ENCODE measurements around the gene GRHL3.

Gene GRHL3

DNA sequence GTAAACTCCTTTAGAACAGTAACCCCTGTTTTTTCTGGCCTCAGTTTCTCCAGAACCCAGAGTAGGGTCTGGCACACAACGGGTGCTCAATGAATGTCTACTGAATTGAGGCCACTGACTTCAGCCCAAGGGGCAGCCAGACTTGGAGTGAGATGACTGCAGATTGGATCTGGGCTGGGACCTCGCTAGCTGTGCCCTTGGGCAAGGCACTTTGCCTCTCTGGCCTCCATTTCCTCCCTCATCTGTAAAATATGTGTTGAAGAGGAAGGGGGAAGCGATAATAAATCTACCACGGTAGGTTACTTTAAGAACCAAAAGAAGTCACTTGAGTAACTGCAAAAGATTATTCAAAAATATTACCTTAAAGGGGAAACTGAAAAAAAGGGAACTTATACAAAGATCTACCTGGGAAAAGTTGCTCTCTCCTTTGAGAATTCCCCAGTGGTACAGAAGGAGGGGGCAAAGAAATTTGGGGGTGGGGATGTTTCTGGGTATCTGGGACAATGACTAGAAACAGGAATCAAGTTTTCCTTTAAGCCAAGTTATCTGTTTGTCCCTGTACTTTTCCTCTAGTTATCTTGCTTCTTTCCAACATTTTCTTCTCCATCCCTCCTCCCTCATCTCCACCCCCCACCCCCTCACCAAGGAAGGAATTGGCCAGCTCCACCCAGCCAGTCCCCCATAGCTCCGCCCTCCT lies 394 bp upstream of the GRHL3 start:
- no peak for DNase-seq

GRCh38 chr1:24319962-24320361 lies 805 bp downstream of the GRHL3 start:
- DNase-seq: no peak

- no peak for DNase-seq
These were observed 2.0 kb downstream of the GRHL3 start for GRCh38 chr1:24321126-24321525.

- peak; percentile 48 for DNase-seq
These were observed 2.7 kb downstream of the GRHL3 start for GRCh38 chr1:24321697-24322469.

DNA sequence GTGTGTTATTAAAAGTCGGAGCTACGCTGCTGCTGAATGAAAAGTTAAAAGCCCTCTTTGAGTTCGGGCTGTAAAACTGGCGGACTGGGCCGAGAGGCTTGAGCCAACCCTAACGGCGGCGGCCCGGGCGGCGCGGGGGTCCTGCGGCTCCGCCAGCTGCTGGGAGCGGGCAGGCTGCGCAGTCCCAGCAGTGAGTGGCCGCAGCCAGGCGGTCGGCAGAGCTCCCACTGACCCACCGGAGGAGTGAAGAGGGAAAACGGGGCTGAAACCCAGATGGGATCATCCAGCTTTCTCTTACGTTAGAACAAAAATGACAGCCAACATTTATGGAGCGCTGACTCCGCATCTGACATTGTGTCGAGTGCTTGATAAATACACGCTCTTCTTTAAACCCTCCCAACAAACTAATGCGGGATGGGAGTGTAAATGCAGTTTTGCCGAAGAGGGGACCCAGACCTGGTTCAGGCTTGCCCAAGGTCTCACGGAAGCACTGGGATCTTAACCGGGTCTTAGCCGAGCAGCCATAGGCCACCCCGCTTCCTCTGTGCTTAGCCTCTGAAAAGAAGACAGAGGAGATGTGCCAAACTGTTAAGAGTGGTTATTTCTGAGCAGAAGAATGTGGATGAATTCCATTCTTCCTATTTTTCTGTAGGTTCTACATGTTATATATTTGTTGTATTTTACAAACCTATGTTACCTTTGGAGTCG lies 3.5 kb downstream of the GRHL3 start:
- DNase-seq: no peak

GRCh38 chr1:24323281-24323680 lies 4.1 kb downstream of the GRHL3 start:
- no peak for DNase-seq

DNA sequence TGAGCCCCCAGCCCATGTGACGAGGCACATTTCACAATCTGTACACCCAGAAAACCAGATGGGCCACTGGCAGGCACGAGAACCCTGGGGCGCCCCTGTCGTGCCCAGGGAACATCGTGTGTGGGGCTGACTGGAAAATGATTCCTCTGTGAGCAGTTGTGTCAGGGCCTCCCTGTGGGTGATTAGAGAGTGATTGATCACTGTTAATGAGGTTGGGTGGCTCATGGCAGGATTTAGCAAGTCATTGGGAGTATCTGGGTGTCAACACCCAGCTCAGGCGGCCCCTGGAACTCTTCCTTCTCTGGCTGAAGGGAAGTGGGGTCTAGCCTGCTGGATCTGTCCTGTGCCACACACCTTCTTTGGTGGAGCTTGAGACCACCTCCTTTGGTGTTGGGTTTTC lies 5.7 kb downstream of the GRHL3 start:
- no peak for DNase-seq

DNA sequence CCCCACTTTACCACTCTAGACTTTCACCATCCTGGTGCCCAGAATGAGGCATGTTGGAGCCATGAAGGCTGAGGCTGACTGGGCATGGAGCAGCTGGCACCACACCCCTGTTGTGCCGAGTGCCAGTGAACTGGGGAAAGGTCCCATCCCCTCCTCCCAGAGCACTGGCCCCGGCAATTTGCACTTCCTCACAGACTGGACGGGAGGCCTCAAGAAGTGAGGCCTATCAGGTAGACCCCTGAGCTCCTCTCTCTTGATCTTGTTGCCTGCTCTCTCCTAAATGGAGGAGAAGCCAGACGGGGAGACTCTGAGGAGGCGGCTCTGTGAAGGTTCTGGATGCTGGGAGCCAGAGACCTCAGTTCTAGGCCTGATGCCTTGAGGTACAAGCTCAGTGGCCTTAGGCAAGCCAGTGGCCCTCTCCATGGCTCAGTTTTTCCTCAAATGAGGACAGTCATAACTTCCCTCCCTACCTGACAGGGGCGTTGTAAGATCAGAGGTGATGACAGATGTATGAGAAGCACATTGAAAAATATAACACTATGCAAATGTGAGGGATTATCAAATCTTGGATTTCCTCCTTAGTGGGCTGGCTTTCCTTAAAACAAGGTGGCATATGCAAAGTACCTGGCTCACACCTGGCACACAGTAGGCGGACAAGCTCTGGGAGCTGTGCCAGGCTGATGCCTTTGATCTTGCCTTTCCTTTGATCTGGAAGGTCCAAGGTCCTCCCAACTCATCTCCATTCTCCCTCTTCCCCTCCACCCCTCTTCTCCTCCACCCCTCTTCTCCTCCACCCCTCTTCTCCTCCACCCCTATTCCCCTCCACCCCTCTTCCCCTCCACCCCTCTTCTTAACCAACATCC lies 6.7 kb downstream of the GRHL3 start:
- no peak for DNase-seq

DNA sequence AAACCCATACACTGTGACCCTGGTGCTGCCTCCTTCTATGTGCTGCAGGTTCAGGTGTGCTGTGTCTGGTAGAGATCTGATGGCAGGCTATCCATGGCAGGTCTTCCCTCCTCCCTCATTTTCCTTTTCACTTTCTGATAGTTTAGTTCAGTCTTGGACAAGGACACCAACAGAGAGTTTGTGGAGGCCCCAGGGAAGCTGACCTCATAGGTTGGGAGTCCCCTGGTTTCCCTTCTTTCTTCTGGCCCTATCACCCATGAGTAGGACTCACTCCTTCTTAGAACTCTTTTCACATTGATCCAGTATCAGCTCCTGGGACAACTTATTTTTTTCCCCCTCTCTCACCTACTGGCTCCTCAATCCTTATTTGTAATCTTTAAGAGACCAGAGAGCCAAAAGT lies 8.3 kb downstream of the GRHL3 start:
- DNase-seq: no peak

GRCh38 chr1:24327891-24328290 lies 8.7 kb downstream of the GRHL3 start:
- no peak for DNase-seq

DNA sequence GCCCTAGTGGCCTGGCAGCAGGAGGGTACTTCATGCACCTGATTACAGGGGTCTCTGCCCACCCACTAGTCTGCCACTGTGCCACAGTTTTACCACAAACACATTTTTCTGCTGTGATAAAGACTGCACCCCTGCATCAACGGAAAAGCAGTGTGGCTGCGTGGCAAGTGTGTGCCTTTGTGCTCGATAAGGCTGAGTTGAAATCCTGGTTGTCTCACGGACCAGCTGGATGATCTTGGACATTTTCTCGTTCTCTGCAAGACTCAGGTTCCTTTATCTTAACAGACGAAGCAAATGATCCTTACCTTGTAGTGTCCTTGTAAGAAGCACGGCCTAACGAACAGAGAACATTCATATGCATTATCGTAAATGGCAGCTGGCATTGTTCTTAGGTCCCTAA lies 10.2 kb downstream of the GRHL3 start:
- no peak for DNase-seq

- no peak for DNase-seq
These were observed 10.8 kb downstream of the GRHL3 start for GRCh38 chr1:24329797-24330543.

- no peak for DNase-seq
These were observed 13.0 kb downstream of the GRHL3 start for GRCh38 chr1:24331961-24332673.

DNA sequence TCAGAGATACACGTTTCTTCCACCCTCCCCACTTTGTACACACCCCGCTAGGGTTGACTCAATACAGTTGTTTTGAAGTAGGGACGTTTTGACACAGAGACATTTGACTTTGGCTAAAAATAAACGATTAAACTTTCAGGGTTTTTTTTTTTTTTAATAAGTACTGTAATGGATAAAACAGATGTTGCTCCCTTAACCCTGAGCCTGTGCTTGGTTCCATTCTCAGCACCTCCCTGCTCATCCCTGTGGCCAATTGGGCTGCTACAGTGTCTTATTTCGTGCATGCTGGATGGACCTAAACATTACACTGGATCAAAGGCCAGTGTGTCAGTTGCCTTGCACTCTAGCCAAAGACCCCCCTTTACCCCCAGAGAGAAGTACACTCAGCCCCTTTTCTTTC lies 16.9 kb downstream of the GRHL3 start:
- DNase-seq: no peak

GRCh38 chr1:24337455-24337854 lies 18.3 kb downstream of the GRHL3 start:
- DNase-seq: no peak

- DNase-seq: no peak
These were observed 19.3 kb downstream of the GRHL3 start for GRCh38 chr1:24338447-24338846.

DNA sequence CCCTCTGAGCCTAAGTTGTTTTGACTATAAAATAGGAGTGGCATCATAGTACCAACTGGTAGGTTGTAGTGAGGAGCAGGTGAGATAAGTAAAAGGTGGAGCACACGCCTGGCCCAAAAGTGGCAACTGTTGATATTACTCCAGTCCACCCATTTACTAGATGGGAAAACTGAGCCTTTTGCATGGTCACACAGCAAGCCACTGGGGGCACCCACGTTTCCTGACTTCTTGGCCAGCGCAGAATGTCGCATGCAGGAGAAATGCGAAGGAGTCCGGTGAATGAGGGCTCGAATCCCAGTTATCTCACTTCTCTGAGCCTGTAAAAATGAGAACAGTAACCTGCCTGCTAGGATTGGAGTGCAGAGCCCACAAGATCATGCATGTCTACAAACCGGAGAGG lies 20.8 kb downstream of the GRHL3 start:
- no peak for DNase-seq

DNA sequence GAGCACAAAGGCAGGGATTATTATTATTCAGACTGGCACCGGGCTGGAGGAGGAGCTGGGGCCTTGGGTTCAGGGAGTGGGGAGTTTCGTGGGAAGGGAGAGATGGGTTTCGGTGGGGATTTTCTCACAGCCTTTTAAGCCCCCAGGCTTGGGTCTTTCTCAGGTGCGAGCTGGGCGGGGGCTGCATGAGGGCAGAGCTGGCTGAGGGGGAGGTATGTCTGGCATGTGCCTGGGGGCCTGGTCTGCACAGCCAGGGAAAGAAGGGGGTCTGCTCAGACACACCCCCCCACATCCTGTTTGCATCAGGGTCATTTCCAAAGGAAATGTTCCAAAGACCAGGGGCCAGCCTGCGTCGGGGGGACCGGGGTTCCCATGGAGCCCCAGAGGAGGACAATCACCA lies 21.6 kb downstream of the GRHL3 start:
- no peak for DNase-seq

- no peak for DNase-seq
These were observed 22.1 kb downstream of the GRHL3 start for GRCh38 chr1:24341260-24341659.

- DNase-seq: no peak
These were observed 24.4 kb downstream of the GRHL3 start for GRCh38 chr1:24343412-24344089.

Data from T-helper 9 cell (primary cell).